GM21737 (cell line): ENCODE measurements around the gene KRT8.
"Not testable (repeated sequence)": the region's sequence is repeated elsewhere in the genome, so short reads cannot be mapped to it uniquely, and the experiment has no call there.

Experiments used
- ATAC-seq: cut with Tn5 transposase; IDR thresholded peaks from one replicate; pipeline ENCODE4 v1.9.1; 2021; ENCODE audit warnings: mild to moderate bottlenecking, moderate library complexity; ENCODE audit not compliant: unreplicated experiment

KRT8 gene

GRCh38 chr12:52876372-52876771, 28.5 kb downstream of the KRT8 start:
- no peak for ATAC-seq

- ATAC-seq: no peak
These were observed 30.1 kb downstream of the KRT8 start for GRCh38 chr12:52874573-52875435.

GRCh38 chr12:52873832-52874572, 30.9 kb downstream of the KRT8 start:
- ATAC-seq: no peak

GRCh38 chr12:52873513-52873831, 31.4 kb downstream of the KRT8 start:
- no peak for ATAC-seq

GRCh38 chr12:52872644-52873389, 32.1 kb downstream of the KRT8 start:
- no peak for ATAC-seq

- ATAC-seq: no peak
These were observed 33.4 kb downstream of the KRT8 start for GRCh38 chr12:52871291-52872039.

GRCh38 chr12:52870361-52871290, 34.2 kb downstream of the KRT8 start:
- ATAC-seq: peak; percentile 50

GRCh38 chr12:52867642-52868041, 37.2 kb downstream of the KRT8 start:
- no peak for ATAC-seq

- no peak for ATAC-seq
These were observed 37.7 kb downstream of the KRT8 start for GRCh38 chr12:52867152-52867551.

GRCh38 chr12:52865090-52865944, 39.6 kb downstream of the KRT8 start:
- ATAC-seq: no peak

GRCh38 chr12:52862023-52862422, 42.9 kb downstream of the KRT8 start:
- no peak for ATAC-seq

GRCh38 chr12:52861511-52861910, 43.4 kb downstream of the KRT8 start:
- no peak for ATAC-seq

GRCh38 chr12:52860102-52860823, 44.6 kb downstream of the KRT8 start:
- no peak for ATAC-seq

GRCh38 chr12:52857500-52857899, 47.4 kb downstream of the KRT8 start:
- ATAC-seq: no peak

- no peak for ATAC-seq
These were observed 48.1 kb downstream of the KRT8 start for GRCh38 chr12:52856787-52857186.

- ATAC-seq: not testable (repeated sequence)
These were observed 48.8 kb downstream of the KRT8 start for GRCh38 chr12:52856077-52856476.

GRCh38 chr12:52851787-52852186, 53.1 kb downstream of the KRT8 start:
- ATAC-seq: no peak

- ATAC-seq: no peak
These were observed 54.2 kb downstream of the KRT8 start for GRCh38 chr12:52850681-52851080.
